DMS53 treated with DMSO at 0.1 percent for 48 hours (cell line): ENCODE measurements around the gene SMAD1.
A peak's percentile ranks its signal among the peaks of the same experiment; 100 is the strongest.
"Not testable (repeated sequence)": the region's sequence is repeated elsewhere in the genome, so short reads cannot be mapped to it uniquely, and the experiment has no call there.

Experiments
- DNase-seq: peaks from one replicate; lab custom pipeline; 2025; ENCODE audit not compliant: unreplicated experiment; lab: John Stamatoyannopoulos, UW

SMAD1 gene

GRCh38 chr4:145554691-145555090 is 73.0 kb downstream of the SMAD1 start:
- DNase-seq, result no peak

GRCh38 chr4:145557720-145558119 is 76.1 kb downstream of the SMAD1 start:
- peak; percentile 44 for DNase-seq

- peak; percentile 50 for DNase-seq
These were observed 81.8 kb downstream of the SMAD1 start for GRCh38 chr4:145563293-145563985.

- DNase-seq, result no peak
These were observed 82.9 kb downstream of the SMAD1 start for GRCh38 chr4:145564540-145564939.

- DNase-seq, result no peak
These were observed 83.7 kb downstream of the SMAD1 start for GRCh38 chr4:145565328-145565727.

- no peak for DNase-seq
These were observed 84.5 kb downstream of the SMAD1 start for GRCh38 chr4:145566086-145566708.

- no peak for DNase-seq
These were observed 85.1 kb downstream of the SMAD1 start for GRCh38 chr4:145566768-145567167.

- DNase-seq, result no peak
These were observed 85.9 kb downstream of the SMAD1 start for GRCh38 chr4:145567516-145567915.

GRCh38 chr4:145574546-145574945 is 92.9 kb downstream of the SMAD1 start:
- DNase-seq, result not testable (repeated sequence)

GRCh38 chr4:145580906-145581305 is 99.3 kb downstream of the SMAD1 start:
- DNase-seq, result no peak

- no peak for DNase-seq
These were observed 101.8 kb downstream of the SMAD1 start for GRCh38 chr4:145583191-145584055.

- no peak for DNase-seq
These were observed 105.6 kb downstream of the SMAD1 start for GRCh38 chr4:145587088-145587754.

- not testable (repeated sequence) for DNase-seq
These were observed 107.7 kb downstream of the SMAD1 start for GRCh38 chr4:145589381-145589780.

- peak; percentile 22 for DNase-seq
These were observed 108.5 kb downstream of the SMAD1 start for GRCh38 chr4:145589916-145590702.

- DNase-seq, result no peak
These were observed 120.6 kb downstream of the SMAD1 start for GRCh38 chr4:145602129-145602760.

GRCh38 chr4:145605941-145606340 is 124.3 kb downstream of the SMAD1 start:
- no peak for DNase-seq
